ENCODE data around the gene C1QTNF8.

The C1QTNF8 gene

DNA sequence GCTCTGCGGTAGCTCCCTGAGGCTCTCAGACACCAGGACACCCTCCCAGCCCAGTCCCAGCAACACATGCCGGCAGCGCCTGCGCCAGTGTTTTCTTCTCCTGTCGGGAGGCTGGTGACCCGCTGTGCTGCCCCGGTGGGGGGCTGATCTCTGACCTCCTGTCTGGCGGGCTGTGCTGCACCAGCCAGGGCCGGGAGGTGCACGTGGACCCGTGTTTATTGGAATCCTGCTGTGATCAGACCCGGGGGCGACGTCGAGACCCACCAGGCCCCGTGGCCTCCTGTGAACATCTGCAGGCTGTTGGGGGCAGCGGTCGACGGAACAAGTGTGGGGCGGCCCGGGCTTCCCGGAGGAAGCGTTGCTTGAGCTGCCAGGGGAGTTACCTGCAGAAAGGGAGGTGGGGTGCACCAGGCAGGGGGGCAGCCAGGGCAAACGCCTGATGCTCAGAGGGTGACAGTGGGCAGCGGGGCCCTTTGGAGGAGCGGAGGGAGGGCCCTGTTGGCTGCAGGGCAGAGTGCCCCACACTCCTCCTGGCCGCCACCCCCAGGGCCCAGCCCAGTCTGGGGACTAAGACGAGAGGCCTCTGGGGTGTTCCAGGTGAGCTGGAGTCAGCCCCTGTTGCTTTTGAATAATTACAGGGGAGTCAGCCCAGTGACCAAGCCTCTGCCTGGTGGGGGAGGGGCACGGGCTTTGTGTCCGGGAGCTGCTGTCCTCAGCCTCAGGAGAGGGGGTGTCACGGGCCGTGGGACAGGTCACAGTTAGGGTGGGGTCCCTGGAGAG is 25.8 kb downstream of the C1QTNF8 start:
- Histone ChIP-seq H2AFZ (ENCODE audit: low read length) (no peak overlapping the region), H3K27ac (ENCODE audit: low read length) (no peak overlapping the region), H3K4me3 (ENCODE audit: low read length) (no peak overlapping the region), H4K20me1 (ENCODE audit: insufficient read depth, low read length) (no peaks in the 10 kb centered on the region), H3K27me3 (replicated peaks; ENCODE audit: insufficient read depth, low read length) (peaks cover 62% of the 10 kb centered on the region), H3K9ac (ENCODE audit: low read length) (no peak overlapping the region), H3K4me2 (ENCODE audit: low read depth, low read length) (no peak overlapping the region), H3K79me2 (ENCODE audit: low read length) (no peaks in the 10 kb centered on the region), H3K4me1 (ENCODE audit: low read length) (no peaks in the 10 kb centered on the region), H3K9me2 (replicated peaks; ENCODE audit: insufficient read depth, low read length) (no peaks in the 10 kb centered on the region), H3F3A (ENCODE audit: insufficient read depth, low read length) (no peaks in the 10 kb centered on the region), H3K36me3 (replicated peaks; ENCODE audit: insufficient read depth, low read length) (no peaks in the 10 kb centered on the region), H3K9me3 (replicated peaks; ENCODE audit: insufficient read depth, low read length) (no peaks in the 10 kb centered on the region)
- no peak for DNase-seq
- TF ChIP-seq EZH2phosphoT487 (IDR thresholded peaks at IDR 0.05; ENCODE audit: low read length) (no peak), EZH2 (optimal IDR thresholded peaks at IDR 0.05; ENCODE audit: low read depth, low read length) (no peak)
- TF ChIP-seq, protein P1, sequence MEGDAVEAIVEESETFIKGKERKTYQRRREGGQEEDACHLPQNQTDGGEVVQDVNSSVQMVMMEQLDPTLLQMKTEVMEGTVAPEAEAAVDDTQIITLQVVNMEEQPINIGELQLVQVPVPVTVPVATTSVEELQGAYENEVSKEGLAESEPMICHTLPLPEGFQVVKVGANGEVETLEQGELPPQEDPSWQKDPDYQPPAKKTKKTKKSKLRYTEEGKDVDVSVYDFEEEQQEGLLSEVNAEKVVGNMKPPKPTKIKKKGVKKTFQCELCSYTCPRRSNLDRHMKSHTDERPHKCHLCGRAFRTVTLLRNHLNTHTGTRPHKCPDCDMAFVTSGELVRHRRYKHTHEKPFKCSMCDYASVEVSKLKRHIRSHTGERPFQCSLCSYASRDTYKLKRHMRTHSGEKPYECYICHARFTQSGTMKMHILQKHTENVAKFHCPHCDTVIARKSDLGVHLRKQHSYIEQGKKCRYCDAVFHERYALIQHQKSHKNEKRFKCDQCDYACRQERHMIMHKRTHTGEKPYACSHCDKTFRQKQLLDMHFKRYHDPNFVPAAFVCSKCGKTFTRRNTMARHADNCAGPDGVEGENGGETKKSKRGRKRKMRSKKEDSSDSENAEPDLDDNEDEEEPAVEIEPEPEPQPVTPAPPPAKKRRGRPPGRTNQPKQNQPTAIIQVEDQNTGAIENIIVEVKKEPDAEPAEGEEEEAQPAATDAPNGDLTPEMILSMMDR (IDR thresholded peaks at IDR 0.05; ENCODE audit: low read length), result no peak

- no peaks in the 10 kb centered on the region for H3K9me2 ChIP-seq (replicated peaks; ENCODE audit: insufficient read depth, low read length)
- no peak for TF ChIP-seq EZH2 (optimal IDR thresholded peaks at IDR 0.05; ENCODE audit: low read depth, low read length)
- TF ChIP-seq EZH2phosphoT487 (IDR thresholded peaks at IDR 0.05; ENCODE audit: low read length), result no peak
- TF ChIP-seq, protein P1 (IDR thresholded peaks at IDR 0.05; ENCODE audit: low read length), result no peak
- peaks cover 62% of the 10 kb centered on the region for H3K27me3 ChIP-seq (replicated peaks; ENCODE audit: insufficient read depth, low read length)
- H3K27ac ChIP-seq (ENCODE audit: low read length), result no peak overlapping the region
- no peaks in the 10 kb centered on the region for H3K4me1 ChIP-seq (ENCODE audit: low read length)
- no peaks in the 10 kb centered on the region for H3K36me3 ChIP-seq (replicated peaks; ENCODE audit: insufficient read depth, low read length)
- H3K9ac ChIP-seq (ENCODE audit: low read length), result no peak overlapping the region
- H2AFZ ChIP-seq (ENCODE audit: low read length), result no peak overlapping the region
- no peaks in the 10 kb centered on the region for H4K20me1 ChIP-seq (ENCODE audit: insufficient read depth, low read length)
- DNase-seq, result no peak
- no peaks in the 10 kb centered on the region for H3K79me2 ChIP-seq (ENCODE audit: low read length)
- H3F3A ChIP-seq (ENCODE audit: insufficient read depth, low read length), result no peaks in the 10 kb centered on the region
- no peaks in the 10 kb centered on the region for H3K9me3 ChIP-seq (replicated peaks; ENCODE audit: insufficient read depth, low read length)
- H3K4me2 ChIP-seq (ENCODE audit: low read depth, low read length), result no peak overlapping the region
- no peak overlapping the region for H3K4me3 ChIP-seq (ENCODE audit: low read length)
These were observed 26.9 kb downstream of the C1QTNF8 start for GRCh38 chr16:1069154-1069553.

- Histone ChIP-seq H3K4me3 (ENCODE audit: low read length) (no peak overlapping the region), H3K27ac (ENCODE audit: low read length) (no peak overlapping the region), H3K27me3 (replicated peaks; ENCODE audit: insufficient read depth, low read length) (peaks cover 67% of the 10 kb centered on the region), H3K4me2 (ENCODE audit: low read depth, low read length) (no peak overlapping the region), H3K79me2 (ENCODE audit: low read length) (no peaks in the 10 kb centered on the region), H2AFZ (ENCODE audit: low read length) (no peak overlapping the region), H3K36me3 (replicated peaks; ENCODE audit: insufficient read depth, low read length) (no peaks in the 10 kb centered on the region), H3K4me1 (ENCODE audit: low read length) (no peaks in the 10 kb centered on the region), H3K9me3 (replicated peaks; ENCODE audit: insufficient read depth, low read length) (no peaks in the 10 kb centered on the region), H4K20me1 (ENCODE audit: insufficient read depth, low read length) (no peaks in the 10 kb centered on the region), H3K9ac (ENCODE audit: low read length) (no peak overlapping the region), H3K9me2 (replicated peaks; ENCODE audit: insufficient read depth, low read length) (no peaks in the 10 kb centered on the region), H3F3A (ENCODE audit: insufficient read depth, low read length) (no peaks in the 10 kb centered on the region)
- DNase-seq, result no peak
- no peak for TF ChIP-seq EZH2 (optimal IDR thresholded peaks at IDR 0.05; ENCODE audit: low read depth, low read length)
These were observed 27.6 kb downstream of the C1QTNF8 start for GRCh38 chr16:1068451-1068850.

DNA sequence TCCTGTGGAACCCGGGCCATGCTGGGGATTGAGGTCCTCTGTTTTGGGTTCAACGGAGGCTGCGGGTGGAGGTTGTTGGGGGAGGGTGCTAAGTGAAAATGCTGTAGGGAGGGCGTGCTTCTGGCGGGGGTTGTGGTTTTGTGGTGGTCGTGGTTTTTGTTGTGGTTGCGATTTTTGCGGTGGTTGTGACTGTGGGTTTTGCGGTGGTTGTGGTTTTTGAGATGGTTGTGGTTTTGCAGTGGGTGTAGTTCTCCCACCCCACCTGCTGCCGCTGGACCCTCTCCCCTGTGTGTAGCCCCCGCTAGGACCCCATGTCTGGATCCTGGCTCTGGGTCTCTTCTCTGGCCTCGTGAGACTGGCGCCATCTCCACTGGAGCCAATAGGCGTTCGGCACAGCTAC is 28.4 kb downstream of the C1QTNF8 start:
- Histone ChIP-seq H3K9me3 (replicated peaks; ENCODE audit: insufficient read depth, low read length) (no peaks in the 10 kb centered on the region), H3K27me3 (replicated peaks; ENCODE audit: insufficient read depth, low read length) (peaks cover 75% of the 10 kb centered on the region), H4K20me1 (ENCODE audit: insufficient read depth, low read length) (no peaks in the 10 kb centered on the region), H2AFZ (ENCODE audit: low read length) (no peak overlapping the region), H3K79me2 (ENCODE audit: low read length) (no peaks in the 10 kb centered on the region), H3K36me3 (replicated peaks; ENCODE audit: insufficient read depth, low read length) (no peaks in the 10 kb centered on the region), H3K9ac (ENCODE audit: low read length) (no peak overlapping the region), H3K4me3 (ENCODE audit: low read length) (no peak overlapping the region), H3F3A (ENCODE audit: insufficient read depth, low read length) (no peaks in the 10 kb centered on the region), H3K27ac (ENCODE audit: low read length) (no peak overlapping the region), H3K9me2 (replicated peaks; ENCODE audit: insufficient read depth, low read length) (no peaks in the 10 kb centered on the region), H3K4me2 (ENCODE audit: low read depth, low read length) (no peak overlapping the region), H3K4me1 (ENCODE audit: low read length) (no peaks in the 10 kb centered on the region)
- DNase-seq, result no peak
- TF ChIP-seq EZH2phosphoT487 (IDR thresholded peaks at IDR 0.05; ENCODE audit: low read length) (no peak), EZH2 (optimal IDR thresholded peaks at IDR 0.05; ENCODE audit: low read depth, low read length) (no peak)
- TF ChIP-seq, protein P1 (IDR thresholded peaks at IDR 0.05; ENCODE audit: low read length), result no peak
